Ascending aorta (tissue), 2 donors: ENCODE results near the gene KLF7. TPM values are rescaled to one million over a fixed set of nuclear protein-coding genes. Genes with fewer than 3 reads are reported as not detected.
A peak's percentile ranks its signal among the peaks of the same experiment; 100 is the strongest.

Experiments used
- DNase-seq, 2 donors: peaks; one replicate each; pipeline ENCODE4 v3.0.0-alpha.2; 2019; ENCODE audit warnings: low spot score in 2 of 2
- H3K27ac ChIP-seq, 2 donors: fragments of 200-600 bp; sonication (generic); one replicate each; pipeline ENCODE4 v1.5.1; 2016 to 2017; ENCODE audit warnings: mild to moderate bottlenecking in 1 of 2
- H3K27me3 ChIP-seq: fragments of 200-600 bp; sonication (generic); one replicate; pipeline ENCODE4 v1.5.1; 2017
- H3K36me3 ChIP-seq, 2 donors: fragments of 200-600 bp; sonication (generic); one replicate each; pipeline ENCODE4 v1.5.1; 2016
- H3K4me1 ChIP-seq, 2 donors: fragments of 200-600 bp; sonication (generic); one replicate each; pipeline ENCODE4 v1.5.1; 2016 to 2017; ENCODE audit warnings: mild to moderate bottlenecking in 1 of 2
- H3K4me3 ChIP-seq, 2 donors: fragments of 200-600 bp; sonication (generic); one replicate each; pipeline ENCODE4 v1.5.1; 2016 to 2017; ENCODE audit warnings: mild to moderate bottlenecking in 1 of 2
- H3K9me3 ChIP-seq, 2 donors: fragments of 200-600 bp; sonication (generic); one replicate each; pipeline ENCODE4 v1.5.1; 2016
- intact Hi-C: fragments of 100-400 bp; cut with DNase I; formaldehyde crosslinking; loops from one replicate; pipeline ENCODE4 v1.15.1; 2023
- total RNA-seq: library from RNA; depleted of rRNA; stranded (reverse); fragments of >200 nt; gene quantifications from one replicate; pipeline ENCODE4 v1.1.0, GENCODE V29; 2016
- TF ChIP-seq, protein P1 (sequence below), 3 experiments: fragments of 200-600 bp in 2 of 3; fragments of 450-650 bp in 1 of 3; sonication (generic) in 2 of 3; IDR thresholded peaks; one replicate each; pipeline ENCODE4 v1.5.1; 2016 to 2019; ENCODE audit warnings: antibody characterized with exemption in 3 of 3, mild to moderate bottlenecking in 1 of 3, moderate library complexity in 1 of 3

Gene KLF7
- total RNA-seq, 1 donor from 2014 or later = 17.0 TPM

DNA sequence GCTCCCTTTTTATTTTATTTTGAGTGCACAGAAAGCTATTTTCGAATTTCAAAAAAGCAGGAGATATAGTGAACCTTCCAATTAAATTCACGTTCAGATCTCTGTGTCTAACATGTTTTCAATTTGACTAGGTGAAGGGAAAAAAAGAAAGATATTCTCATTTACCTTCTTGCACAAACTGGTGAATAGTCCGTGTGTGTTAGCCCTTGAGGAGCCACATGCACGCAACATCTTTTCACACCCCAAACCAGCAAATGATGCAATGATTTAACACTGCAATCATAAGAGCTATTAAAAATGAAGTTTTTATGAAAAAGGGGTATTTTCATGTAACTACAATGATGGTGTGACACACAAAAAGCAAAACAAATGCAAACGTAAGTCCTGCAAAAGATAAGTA, 116.6 kb downstream of the KLF7 start:
- Histone ChIP-seq H3K4me3 (no peak overlapping the region), H3K4me1 (peaks cover 0 to 18% of the 10 kb centered on the region in 2 donors), H3K36me3 (no peaks in the 10 kb centered on the region), H3K9me3 (no peaks in the 10 kb centered on the region), H3K27me3 (no peaks in the 10 kb centered on the region), H3K27ac (peak overlapping the region in 1 of 2 donors; percentile 38)
- no peak for DNase-seq
- intact Hi-C loops = no loop called here
- TF ChIP-seq, protein P1, sequence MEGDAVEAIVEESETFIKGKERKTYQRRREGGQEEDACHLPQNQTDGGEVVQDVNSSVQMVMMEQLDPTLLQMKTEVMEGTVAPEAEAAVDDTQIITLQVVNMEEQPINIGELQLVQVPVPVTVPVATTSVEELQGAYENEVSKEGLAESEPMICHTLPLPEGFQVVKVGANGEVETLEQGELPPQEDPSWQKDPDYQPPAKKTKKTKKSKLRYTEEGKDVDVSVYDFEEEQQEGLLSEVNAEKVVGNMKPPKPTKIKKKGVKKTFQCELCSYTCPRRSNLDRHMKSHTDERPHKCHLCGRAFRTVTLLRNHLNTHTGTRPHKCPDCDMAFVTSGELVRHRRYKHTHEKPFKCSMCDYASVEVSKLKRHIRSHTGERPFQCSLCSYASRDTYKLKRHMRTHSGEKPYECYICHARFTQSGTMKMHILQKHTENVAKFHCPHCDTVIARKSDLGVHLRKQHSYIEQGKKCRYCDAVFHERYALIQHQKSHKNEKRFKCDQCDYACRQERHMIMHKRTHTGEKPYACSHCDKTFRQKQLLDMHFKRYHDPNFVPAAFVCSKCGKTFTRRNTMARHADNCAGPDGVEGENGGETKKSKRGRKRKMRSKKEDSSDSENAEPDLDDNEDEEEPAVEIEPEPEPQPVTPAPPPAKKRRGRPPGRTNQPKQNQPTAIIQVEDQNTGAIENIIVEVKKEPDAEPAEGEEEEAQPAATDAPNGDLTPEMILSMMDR (IDR thresholded peaks at IDR 0.05) = no peak

DNA sequence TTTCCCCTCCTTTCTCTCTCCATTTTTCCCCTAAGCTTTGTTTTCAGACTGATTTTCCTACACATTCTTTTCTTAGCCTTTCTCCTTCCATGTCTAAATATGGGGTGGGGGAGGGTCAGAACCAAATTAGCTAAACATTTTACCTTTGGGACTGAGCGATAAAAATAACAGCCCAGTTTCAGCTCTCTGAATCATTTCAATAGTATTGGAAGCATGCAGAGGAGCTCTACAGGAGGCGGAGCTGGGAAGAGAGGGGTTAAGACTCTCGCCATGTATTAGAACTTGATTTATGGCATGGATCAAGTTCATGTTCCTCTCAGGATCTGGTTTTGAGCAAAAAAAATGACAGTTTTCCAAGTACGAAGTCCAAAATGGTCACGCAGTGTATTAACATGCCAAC, 117.3 kb downstream of the KLF7 start:
- H3K4me3 ChIP-seq = no peak overlapping the region
- no peaks in the 10 kb centered on the region for H3K9me3 ChIP-seq
- no peaks in the 10 kb centered on the region for H3K27me3 ChIP-seq
- TF ChIP-seq, protein P1 (IDR thresholded peaks at IDR 0.05) = no peak
- H3K4me1 ChIP-seq = peaks cover 0 to 18% of the 10 kb centered on the region in 2 donors
- intact Hi-C loops = no loop called here
- peak overlapping the region; percentile 37 to 38 for H3K27ac ChIP-seq
- H3K36me3 ChIP-seq = no peaks in the 10 kb centered on the region
- no peak for DNase-seq

DNA sequence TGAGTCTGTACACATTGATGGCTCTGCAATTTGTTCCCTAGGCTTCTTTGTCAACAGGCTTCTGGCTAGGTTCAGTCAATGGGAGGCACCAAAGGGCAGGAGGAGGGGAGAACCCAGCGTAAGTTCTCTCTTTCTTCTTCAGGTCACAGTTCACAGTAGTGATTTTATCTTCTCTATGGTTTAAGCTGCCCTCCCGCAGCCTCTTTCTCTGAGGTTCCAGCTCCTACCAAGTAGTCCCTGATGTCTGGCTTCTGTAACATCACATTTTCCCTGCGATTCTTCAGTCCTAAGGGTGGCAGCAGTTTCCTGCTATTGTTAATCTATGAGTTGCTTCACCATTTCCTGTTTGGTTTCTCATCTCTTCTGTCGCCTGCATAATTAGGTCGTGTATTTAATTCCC, 119.0 kb downstream of the KLF7 start:
- intact Hi-C loops = no loop called here
- Histone ChIP-seq H3K27me3 (no peaks in the 10 kb centered on the region), H3K4me1 (peaks cover 0 to 25% of the 10 kb centered on the region in 2 donors), H3K27ac (no peak overlapping the region), H3K9me3 (no peaks in the 10 kb centered on the region), H3K36me3 (no peaks in the 10 kb centered on the region), H3K4me3 (no peak overlapping the region)
- TF ChIP-seq, protein P1 (IDR thresholded peaks at IDR 0.05) = no peak
- DNase-seq = no peak

DNA sequence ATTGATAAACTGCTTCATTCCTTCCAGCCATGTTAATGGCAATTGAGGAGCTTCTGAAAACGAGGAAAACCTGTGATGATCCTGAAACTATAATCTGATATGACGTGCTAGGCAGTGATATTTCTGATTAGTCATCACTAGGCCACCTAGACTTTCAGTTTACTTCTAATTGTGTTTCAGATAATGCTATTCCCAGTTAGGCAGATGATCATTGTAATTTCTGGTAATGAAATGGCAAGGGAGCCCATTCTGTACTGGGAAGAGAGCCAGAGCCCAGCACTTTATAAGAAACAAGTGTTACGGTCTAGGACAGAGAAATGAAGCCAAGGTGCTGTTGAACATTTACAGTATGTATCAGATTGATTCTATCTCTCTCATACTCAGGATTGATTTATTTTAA, 120.2 kb downstream of the KLF7 start:
- TF ChIP-seq, protein P1 (IDR thresholded peaks at IDR 0.05) = no peak
- no peak overlapping the region for H3K4me3 ChIP-seq
- no peaks in the 10 kb centered on the region for H3K27me3 ChIP-seq
- intact Hi-C loops = no loop called here
- H3K36me3 ChIP-seq = no peaks in the 10 kb centered on the region
- peaks cover 0 to 33% of the 10 kb centered on the region in 2 donors for H3K4me1 ChIP-seq
- H3K9me3 ChIP-seq = no peaks in the 10 kb centered on the region
- no peak overlapping the region for H3K27ac ChIP-seq
- no peak for DNase-seq

DNA sequence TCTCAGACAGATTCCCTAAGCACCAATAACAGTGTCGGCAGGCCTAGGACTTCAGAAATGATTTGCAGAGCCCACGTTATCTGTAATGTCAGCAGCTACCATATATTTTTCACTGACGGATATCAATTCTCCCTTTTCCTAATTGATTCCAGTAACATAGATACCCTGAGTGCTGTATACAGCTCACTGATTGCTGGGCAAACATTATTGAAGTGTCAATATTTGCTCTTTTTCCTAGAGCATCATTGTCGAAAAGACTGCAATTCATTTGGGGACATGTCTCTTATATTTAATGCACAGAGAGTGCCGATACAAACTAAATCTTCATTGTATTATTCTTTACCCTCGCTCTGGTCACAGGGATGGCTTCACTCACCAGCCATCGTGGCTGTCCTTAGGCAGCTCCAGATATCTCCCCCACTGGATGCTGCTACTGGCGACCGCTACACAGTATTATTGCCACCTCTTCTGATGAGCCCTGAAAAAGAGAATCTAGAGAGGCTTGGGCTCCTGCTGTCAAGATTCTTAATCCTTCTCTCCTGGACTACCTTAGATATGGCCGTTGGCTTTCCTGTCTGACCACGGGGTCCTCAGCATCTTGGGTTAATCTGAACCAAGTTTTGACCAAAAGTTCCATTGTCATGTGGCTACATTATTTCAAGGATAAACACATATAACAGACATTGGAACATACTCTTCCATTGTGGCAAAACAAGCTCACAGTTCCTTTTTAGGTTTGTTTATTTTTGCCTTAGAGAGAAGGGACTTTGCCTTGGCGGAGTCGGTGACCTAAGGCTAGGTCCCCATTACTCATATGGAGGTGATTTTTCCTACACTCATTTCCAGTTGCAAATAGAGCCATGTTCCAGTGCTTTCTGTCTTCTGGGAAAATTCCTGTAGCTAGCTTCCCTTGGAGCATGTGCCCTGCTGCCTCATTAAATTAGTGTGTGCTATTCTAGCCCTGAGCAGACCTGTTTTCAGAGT, 121.1 kb downstream of the KLF7 start:
- H3K9me3 ChIP-seq = no peaks in the 10 kb centered on the region
- peaks cover 0 to 33% of the 10 kb centered on the region in 2 donors for H3K4me1 ChIP-seq
- DNase-seq = no peak
- no peak overlapping the region for H3K27ac ChIP-seq
- H3K27me3 ChIP-seq = no peaks in the 10 kb centered on the region
- H3K36me3 ChIP-seq = no peaks in the 10 kb centered on the region
- H3K4me3 ChIP-seq = no peak overlapping the region
- intact Hi-C loops = loop anchor here (5.0 kb wide), 1 partner anchor 213 kb away; no protein-coding TSS in a partner anchor
- TF ChIP-seq, protein P1 (IDR thresholded peaks at IDR 0.05) = no peak
